H1 (cell line): ENCODE measurements around the gene AGPAT2. TPM values are rescaled to one million over a fixed set of nuclear protein-coding genes. Genes with fewer than 3 reads are reported as not detected.

Experiments
- CHD1 ChIP-seq: IDR thresholded peaks from 2 replicates; pipeline ENCODE4 v1.6.1; 2012; ENCODE audit warnings: low read depth, low read length, improper control_type of control experiment
- CHD2 ChIP-seq: IDR thresholded peaks from 2 replicates; pipeline ENCODE4 v1.6.1; 2012; ENCODE audit warnings: low read length, improper control_type of control experiment
- GABPA ChIP-seq: IDR thresholded peaks from 2 replicates; pipeline ENCODE4 v1.6.1; 2011; ENCODE audit warnings: mild to moderate bottlenecking, low read length, moderate library complexity, borderline replicate concordance; ENCODE audit not compliant: insufficient read depth
- NANOG ChIP-seq: IDR thresholded peaks from 2 replicates; pipeline ENCODE4 v1.6.1; 2011; ENCODE audit warnings: low read length, low read depth, mild to moderate bottlenecking, inconsistent platforms; ENCODE audit not compliant: insufficient read depth, poor library complexity, severe bottlenecking
- SIN3A ChIP-seq, 2 experiments: IDR thresholded peaks in 1 of 2; conservative IDR thresholded peaks in 1 of 2; 2 replicates each; pipeline ENCODE4 v1.6.1; 2011 to 2012; ENCODE audit warnings: low read length in 2 of 2, improper control_type of control experiment in 1 of 2, low read depth in 1 of 2, mild to moderate bottlenecking in 1 of 2
- SUZ12 ChIP-seq: fragments of 200-600 bp; sonication (generic); IDR thresholded peaks from 2 replicates; pipeline ENCODE4 v1.6.1; 2012; ENCODE audit warnings: mild to moderate bottlenecking, inconsistent platforms, low read length, moderate library complexity, mixed read lengths
- TAF1 ChIP-seq: IDR thresholded peaks from 2 replicates; pipeline ENCODE4 v1.6.1; 2011; ENCODE audit warnings: mild to moderate bottlenecking, low read depth, low read length
- TEAD4 ChIP-seq: IDR thresholded peaks from 2 replicates; pipeline ENCODE4 v1.6.1; 2012; ENCODE audit warnings: low read depth, low read length, inconsistent platforms, mixed read lengths
- polyA plus RNA-seq, 7 experiments: library from polyadenylated mRNA; depleted of rRNA in 3 of 7; stranded (reverse) in 5 of 7; unstranded in 2 of 7; fragments of >200 nt in 5 of 7; fragments of 200-250 nt in 2 of 7; gene quantifications; 1 replicate in 5 of 7; 2 replicates in 1 of 7; 4 replicates in 1 of 7; pipeline versions ENCODE4 v1.2.1 to v1.2.3, GENCODE V29; 2011 to 2013; ENCODE audit warnings: missing spikeins in 2 of 7, mixed read lengths in 2 of 7
- total RNA-seq: library from RNA; stranded (reverse); fragmentation: NEBNext Ultra II Directional; extraction: Animal tissue kit (Norgen Biotek cat#: 25700); gene quantifications from 2 replicates; pipeline ENCODE4 v1.2.1, GENCODE V29; 2021
- TF ChIP-seq, protein P1 (sequence below): fragments of 300-600 bp; sonication (generic); IDR thresholded peaks from 2 replicates; pipeline ENCODE4 v1.7.1; 2012; ENCODE audit warnings: low read length, moderate library complexity, mild to moderate bottlenecking, inconsistent platforms; ENCODE audit not compliant: insufficient replicate concordance
- TF ChIP-seq, protein P2 (sequence below): IDR thresholded peaks from 2 replicates; pipeline ENCODE4 v1.6.1; 2012; ENCODE audit warnings: inconsistent platforms

Gene AGPAT2
- total and polyA plus RNA-seq, 2 of the 8 experiments (the other 6 are each of a cell fraction or from before 2014, with no cell fraction given) = 31.6 to 37.6 TPM

GRCh38 chr9:136679431-136679941 is 7.8 kb downstream of the AGPAT2 start (continued):
- TF ChIP-seq, protein P1, sequence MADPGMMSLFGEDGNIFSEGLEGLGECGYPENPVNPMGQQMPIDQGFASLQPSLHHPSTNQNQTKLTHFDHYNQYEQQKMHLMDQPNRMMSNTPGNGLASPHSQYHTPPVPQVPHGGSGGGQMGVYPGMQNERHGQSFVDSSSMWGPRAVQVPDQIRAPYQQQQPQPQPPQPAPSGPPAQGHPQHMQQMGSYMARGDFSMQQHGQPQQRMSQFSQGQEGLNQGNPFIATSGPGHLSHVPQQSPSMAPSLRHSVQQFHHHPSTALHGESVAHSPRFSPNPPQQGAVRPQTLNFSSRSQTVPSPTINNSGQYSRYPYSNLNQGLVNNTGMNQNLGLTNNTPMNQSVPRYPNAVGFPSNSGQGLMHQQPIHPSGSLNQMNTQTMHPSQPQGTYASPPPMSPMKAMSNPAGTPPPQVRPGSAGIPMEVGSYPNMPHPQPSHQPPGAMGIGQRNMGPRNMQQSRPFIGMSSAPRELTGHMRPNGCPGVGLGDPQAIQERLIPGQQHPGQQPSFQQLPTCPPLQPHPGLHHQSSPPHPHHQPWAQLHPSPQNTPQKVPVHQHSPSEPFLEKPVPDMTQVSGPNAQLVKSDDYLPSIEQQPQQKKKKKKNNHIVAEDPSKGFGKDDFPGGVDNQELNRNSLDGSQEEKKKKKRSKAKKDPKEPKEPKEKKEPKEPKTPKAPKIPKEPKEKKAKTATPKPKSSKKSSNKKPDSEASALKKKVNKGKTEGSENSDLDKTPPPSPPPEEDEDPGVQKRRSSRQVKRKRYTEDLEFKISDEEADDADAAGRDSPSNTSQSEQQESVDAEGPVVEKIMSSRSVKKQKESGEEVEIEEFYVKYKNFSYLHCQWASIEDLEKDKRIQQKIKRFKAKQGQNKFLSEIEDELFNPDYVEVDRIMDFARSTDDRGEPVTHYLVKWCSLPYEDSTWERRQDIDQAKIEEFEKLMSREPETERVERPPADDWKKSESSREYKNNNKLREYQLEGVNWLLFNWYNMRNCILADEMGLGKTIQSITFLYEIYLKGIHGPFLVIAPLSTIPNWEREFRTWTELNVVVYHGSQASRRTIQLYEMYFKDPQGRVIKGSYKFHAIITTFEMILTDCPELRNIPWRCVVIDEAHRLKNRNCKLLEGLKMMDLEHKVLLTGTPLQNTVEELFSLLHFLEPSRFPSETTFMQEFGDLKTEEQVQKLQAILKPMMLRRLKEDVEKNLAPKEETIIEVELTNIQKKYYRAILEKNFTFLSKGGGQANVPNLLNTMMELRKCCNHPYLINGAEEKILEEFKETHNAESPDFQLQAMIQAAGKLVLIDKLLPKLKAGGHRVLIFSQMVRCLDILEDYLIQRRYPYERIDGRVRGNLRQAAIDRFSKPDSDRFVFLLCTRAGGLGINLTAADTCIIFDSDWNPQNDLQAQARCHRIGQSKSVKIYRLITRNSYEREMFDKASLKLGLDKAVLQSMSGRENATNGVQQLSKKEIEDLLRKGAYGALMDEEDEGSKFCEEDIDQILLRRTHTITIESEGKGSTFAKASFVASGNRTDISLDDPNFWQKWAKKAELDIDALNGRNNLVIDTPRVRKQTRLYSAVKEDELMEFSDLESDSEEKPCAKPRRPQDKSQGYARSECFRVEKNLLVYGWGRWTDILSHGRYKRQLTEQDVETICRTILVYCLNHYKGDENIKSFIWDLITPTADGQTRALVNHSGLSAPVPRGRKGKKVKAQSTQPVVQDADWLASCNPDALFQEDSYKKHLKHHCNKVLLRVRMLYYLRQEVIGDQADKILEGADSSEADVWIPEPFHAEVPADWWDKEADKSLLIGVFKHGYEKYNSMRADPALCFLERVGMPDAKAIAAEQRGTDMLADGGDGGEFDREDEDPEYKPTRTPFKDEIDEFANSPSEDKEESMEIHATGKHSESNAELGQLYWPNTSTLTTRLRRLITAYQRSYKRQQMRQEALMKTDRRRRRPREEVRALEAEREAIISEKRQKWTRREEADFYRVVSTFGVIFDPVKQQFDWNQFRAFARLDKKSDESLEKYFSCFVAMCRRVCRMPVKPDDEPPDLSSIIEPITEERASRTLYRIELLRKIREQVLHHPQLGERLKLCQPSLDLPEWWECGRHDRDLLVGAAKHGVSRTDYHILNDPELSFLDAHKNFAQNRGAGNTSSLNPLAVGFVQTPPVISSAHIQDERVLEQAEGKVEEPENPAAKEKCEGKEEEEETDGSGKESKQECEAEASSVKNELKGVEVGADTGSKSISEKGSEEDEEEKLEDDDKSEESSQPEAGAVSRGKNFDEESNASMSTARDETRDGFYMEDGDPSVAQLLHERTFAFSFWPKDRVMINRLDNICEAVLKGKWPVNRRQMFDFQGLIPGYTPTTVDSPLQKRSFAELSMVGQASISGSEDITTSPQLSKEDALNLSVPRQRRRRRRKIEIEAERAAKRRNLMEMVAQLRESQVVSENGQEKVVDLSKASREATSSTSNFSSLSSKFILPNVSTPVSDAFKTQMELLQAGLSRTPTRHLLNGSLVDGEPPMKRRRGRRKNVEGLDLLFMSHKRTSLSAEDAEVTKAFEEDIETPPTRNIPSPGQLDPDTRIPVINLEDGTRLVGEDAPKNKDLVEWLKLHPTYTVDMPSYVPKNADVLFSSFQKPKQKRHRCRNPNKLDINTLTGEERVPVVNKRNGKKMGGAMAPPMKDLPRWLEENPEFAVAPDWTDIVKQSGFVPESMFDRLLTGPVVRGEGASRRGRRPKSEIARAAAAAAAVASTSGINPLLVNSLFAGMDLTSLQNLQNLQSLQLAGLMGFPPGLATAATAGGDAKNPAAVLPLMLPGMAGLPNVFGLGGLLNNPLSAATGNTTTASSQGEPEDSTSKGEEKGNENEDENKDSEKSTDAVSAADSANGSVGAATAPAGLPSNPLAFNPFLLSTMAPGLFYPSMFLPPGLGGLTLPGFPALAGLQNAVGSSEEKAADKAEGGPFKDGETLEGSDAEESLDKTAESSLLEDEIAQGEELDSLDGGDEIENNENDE = no peak
- TF ChIP-seq TEAD4 (no peak), GABPA (no peak), CHD2 (no peak), NANOG (no peak), TAF1 (no peak), CHD1 (no peak), SIN3A (conservative IDR thresholded peaks at IDR 0.05 in 1 of 2, IDR thresholded peaks at IDR 0.05 in 1 of 2; ENCODE audit: low read depth in 1 of 2, low read length in 2 of 2) (no peak), SUZ12 (no peak)
- TF ChIP-seq, protein P2, sequence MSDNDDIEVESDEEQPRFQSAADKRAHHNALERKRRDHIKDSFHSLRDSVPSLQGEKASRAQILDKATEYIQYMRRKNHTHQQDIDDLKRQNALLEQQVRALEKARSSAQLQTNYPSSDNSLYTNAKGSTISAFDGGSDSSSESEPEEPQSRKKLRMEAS = no peak
